WI38 (cell line): ENCODE measurements around the gene CYB561A3.

Experiments used
- H3K4me3 ChIP-seq: 2 replicates; pipeline ENCODE4 v1.5.1; 2011; ENCODE audit warnings: low read depth, mild to moderate bottlenecking, control low read depth, low read length
- TF ChIP-seq, protein P1 (sequence below): IDR thresholded peaks from 2 replicates; pipeline ENCODE4 v1.5.1; 2012; ENCODE audit warnings: low read depth, mild to moderate bottlenecking, control low read depth, low read length

CYB561A3 gene

DNA sequence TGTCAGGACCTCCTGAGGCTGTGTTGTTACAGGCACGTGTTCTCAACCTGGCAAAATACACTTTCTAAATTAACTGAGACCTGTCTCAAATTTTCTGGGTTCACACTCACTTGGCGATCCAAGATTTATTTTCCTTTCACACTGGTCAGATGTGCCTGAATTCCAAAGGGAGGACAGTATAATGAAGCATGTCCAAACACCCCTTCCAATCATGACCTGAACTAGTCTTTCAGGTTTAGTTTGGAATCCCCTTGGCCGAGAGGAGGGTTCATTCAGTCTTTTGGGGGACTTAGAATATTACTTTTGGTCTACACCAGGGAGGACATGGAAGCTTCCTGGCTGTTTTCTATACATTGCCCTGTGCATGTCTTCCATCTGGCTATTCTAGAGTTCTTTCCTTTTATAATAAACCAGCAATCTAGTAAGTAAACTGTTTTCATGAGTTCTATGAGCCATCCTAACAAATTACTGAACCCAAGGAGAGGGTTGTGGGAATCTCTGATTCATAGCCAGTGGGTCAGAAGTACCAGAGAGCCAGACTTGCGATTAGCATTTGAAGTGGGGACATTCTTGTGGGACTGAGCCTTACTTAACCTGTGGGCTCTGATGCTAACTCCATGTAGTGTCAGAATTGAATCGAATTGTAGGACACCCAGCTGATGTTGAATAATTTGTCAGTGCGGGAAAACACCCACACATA, 15.9 kb upstream of the CYB561A3 start:
- TF ChIP-seq, protein P1, sequence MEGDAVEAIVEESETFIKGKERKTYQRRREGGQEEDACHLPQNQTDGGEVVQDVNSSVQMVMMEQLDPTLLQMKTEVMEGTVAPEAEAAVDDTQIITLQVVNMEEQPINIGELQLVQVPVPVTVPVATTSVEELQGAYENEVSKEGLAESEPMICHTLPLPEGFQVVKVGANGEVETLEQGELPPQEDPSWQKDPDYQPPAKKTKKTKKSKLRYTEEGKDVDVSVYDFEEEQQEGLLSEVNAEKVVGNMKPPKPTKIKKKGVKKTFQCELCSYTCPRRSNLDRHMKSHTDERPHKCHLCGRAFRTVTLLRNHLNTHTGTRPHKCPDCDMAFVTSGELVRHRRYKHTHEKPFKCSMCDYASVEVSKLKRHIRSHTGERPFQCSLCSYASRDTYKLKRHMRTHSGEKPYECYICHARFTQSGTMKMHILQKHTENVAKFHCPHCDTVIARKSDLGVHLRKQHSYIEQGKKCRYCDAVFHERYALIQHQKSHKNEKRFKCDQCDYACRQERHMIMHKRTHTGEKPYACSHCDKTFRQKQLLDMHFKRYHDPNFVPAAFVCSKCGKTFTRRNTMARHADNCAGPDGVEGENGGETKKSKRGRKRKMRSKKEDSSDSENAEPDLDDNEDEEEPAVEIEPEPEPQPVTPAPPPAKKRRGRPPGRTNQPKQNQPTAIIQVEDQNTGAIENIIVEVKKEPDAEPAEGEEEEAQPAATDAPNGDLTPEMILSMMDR = no peak
- H3K4me3 ChIP-seq = no peak overlapping the region

DNA sequence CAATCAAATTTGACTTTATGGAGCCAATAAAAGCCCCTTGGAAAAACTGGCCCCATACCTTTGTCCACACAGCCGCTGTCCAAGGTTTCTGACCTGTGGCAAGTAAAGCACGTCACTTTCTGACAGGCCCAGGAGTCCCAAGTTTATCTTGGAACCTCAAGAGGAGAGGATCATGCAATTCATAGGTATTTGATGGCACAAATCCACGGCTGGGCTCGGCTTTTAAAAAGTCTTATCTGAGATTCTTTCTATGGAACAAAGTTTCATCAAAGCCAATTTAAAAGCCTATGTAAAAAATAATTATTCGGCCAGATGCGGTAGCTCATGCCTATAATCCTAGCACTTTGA, 14.1 kb upstream of the CYB561A3 start:
- TF ChIP-seq, protein P1 = no peak
- no peak overlapping the region for H3K4me3 ChIP-seq

DNA sequence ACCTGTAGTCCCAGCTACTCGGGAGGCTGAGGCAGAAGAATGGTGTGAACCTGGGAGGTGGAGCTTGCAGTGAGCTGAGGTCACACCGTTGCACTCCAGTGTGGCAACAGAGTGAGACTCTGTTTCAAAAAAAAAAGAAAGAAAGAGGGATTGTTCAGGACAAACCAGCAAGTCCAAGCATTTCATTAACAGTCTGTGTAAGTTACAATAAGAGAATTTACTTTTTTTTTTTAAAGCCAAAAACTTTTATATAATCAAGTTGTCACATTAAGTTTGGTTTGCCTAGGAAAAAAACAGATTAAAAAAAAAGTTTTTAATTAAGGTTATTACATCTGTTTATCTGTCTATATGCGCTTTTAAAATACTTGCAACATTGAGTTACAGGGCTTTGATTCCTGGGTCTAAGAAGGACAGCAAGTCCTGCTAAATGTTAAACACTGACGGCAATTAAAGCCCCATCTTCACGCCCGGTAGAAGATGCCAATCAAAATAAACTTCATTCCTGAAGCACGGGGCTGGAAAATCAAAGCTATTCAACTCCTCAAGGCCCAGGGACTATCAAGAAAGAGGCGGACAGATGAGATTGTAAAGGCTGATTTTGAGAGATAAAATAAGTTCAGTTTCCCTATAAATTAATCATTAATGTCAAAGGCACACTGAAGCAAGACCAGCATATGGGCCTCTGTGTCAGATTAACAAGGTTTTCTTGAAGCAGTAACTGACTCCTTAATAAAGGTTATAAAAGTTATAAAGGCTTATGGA, 11.2 kb upstream of the CYB561A3 start:
- TF ChIP-seq, protein P1 = no peak
- no peak overlapping the region for H3K4me3 ChIP-seq

DNA sequence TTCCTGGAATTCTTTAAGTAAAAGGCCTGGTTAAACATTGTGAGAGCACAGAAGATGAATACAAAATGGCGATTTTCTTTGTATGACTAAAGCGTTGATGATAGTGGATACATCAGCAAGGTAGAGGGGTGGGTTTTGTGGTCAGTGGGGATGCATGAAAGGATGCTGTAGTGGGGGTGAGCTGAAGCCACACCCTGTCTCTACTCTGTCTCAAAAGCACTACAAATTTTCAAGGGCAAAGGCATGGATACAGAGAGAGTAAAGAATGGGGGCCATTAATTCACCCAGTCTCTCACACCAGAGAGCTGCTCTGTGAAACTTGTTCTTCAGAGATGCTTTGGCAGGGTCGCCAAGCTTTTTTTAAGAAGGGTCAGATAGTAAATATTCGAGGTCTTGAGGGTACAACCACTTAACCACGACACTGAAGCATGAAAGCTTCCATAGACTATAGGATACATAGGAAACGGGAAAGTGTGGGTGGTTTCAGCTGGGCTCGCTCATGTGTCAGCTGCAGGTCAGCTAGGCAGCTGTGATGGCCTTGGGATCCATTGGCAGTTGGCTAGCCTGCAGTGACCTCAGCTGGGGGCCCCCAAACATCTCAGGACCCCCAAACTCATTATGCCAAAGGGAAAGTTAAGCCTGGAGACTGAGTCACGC, 8.8 kb upstream of the CYB561A3 start:
- TF ChIP-seq, protein P1 = no peak
- H3K4me3 ChIP-seq = no peak overlapping the region

DNA sequence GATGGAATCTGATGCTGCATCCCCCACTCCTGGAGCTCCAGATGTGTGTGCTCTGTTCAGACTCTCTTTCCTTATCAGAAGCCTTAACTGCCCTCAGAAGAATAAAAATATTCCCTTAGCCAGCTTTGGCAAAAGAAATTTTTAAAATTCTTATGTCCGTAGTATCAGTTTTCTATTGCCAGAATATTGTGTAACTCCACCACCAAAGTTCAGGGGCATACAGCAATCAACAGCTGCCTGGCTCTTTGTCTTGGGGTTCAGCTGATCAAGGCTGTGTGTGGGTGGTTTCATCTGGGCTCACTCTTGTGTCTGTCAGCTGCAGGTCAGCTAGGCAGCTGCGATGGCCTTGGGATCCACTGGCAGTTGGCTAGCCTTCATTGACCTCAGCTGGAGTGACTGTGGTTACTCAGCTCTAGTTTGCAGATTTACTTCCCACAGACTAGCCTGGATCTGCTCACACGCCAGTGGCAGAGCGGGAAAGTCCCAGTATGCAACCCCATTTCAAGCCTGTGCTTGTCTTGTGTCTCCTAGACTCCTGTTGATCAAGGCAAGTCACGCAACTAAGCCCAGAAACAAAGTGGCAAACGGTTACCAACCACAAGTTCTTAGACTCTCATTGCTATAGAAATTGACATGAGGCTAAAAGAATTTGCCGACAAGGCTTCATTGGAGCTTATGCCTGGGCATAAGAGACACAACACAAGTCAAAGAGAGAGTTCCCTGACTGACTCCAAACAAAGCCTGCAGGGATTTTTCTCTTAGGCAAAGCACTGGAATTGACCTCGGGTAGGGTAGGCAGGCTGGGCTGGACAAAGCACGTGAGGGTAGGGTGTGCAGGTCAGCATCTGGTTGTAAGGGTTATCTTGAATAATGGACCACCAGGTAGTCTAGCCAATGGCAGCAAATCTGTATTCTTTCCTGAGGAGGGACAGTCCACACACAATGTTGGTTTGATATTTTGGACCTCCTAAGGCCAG, 8.0 kb upstream of the CYB561A3 start:
- no peak overlapping the region for H3K4me3 ChIP-seq
- TF ChIP-seq, protein P1 = no peak

DNA sequence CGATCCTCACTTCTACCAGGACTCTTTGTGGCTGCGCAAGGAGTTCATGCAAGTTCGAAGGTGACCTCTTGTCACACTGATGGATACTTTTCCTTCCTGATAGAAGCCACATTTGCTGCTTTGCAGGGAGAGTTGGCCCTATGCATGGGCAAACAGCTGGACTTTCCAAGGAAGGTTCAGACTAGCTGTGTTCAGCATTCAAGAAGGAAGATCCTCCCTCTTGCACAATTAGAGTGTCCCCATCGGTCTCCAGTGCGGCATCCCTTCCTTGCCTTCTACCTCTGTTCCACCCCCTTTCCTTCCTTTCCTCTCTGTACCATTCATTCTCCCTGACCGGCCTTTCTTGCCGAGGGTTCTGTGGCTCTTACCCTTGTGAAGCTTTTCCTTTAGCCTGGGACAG, 7.0 kb upstream of the CYB561A3 start:
- TF ChIP-seq, protein P1 = no peak
- no peak overlapping the region for H3K4me3 ChIP-seq
